Breast epithelium (tissue), 3 donors: ENCODE results near the gene PPM1H.

ENCODE experiments used
- CTCF ChIP-seq, 3 donors: fragments of 450-650 bp; IDR thresholded peaks; one replicate each; pipeline ENCODE4 v1.5.1; 2016 to 2017; ENCODE audit warnings: antibody characterized with exemption in 3 of 3, mild to moderate bottlenecking in 3 of 3, moderate library complexity in 3 of 3
- POLR2A ChIP-seq: fragments of 450-650 bp; IDR thresholded peaks from one replicate; pipeline ENCODE4 v1.6.1; 2016; ENCODE audit warnings: antibody characterized with exemption, mild to moderate bottlenecking, moderate library complexity

DNA sequence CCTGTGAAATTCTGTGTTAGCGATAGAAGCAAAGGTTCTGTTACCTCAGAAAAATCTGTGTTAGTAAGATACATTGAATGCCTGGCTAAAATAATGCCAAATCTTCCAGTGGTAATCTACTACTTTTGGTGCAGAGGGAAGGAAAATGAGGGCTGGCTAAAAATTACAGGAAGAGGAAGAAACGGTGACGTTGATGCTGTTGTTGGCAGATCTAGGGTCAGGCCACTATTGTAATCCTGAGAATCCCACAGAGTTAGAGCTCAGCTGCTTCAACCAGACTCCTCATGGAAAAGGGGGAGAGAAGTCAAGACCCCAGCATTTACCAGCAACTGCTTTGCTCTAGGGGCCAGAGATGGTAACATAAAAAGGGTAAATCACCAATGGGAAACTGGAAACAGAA, 145.1 kb downstream of the PPM1H start:
- TF ChIP-seq CTCF (IDR thresholded peaks at IDR 0.05) = no peak
- no peak for TF ChIP-seq POLR2A
